ENCODE data around the gene SLC26A6.

SLC26A6 gene

DNA sequence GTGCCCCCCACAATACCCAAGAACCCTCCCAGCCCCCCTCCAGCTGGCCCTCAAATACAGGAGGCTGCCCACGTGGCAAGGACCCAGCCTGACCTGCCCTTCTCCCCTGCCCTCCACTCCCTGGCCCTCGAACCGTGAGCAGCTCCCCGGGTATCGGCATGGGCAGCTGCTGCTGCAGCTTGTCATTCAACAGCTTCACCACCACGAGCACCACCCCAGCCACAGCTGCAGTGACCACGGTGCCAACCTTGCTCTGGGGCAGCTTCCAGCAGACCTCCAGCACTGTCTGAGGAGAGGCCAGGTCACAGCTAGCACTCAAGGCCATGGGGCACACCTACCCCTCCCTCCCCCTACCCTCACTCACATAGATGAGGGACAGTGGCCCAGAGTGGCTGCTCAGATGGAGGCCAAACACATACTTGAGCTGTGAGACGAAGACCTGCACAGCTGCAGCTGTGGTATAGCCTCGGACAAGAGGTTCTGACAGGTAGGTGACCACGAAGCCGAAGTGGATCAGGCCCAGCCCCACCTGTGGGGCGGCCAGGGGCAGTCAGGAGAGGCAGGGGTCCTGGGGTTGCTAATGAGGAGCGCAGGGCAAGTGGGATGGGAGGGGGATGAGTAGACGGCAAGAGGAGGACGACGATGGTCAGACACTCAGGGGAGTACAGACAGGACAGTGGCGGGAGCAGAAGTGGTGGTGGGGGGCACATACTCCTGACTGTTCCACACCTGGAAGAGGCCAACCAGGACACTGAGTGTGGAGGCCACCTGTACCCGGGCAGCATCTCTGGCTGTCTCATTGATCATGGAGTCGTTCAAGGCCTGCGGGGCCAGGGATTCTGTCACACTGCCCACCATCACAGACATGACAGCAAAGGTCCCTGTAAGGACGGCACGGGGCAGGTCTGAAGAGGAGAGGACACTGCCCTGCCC lies 3.5 kb downstream of the SLC26A6 start:
- no peak for DNase-seq (ENCODE audit: low read depth)

DNA sequence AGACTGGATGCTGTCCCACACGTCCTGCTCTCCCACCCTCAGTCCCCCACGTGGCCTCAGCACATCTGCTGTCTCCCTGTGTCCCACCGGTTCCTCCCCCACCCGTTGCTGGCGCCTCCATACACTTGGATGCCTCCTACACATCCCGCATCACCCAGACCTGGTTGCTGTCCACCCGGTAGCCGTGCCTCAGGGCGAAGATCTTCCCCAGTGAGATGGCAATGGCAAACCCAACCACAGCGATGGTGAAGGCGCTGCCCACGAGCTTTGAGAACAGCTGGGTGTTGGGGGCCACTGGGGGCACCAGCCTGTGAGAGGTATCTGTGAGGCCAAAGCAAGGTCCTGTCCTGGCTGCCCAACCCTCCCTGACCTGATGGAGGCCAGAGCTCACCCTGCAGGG lies 4.4 kb downstream of the SLC26A6 start:
- no peak for DNase-seq (ENCODE audit: low read depth)

DNA sequence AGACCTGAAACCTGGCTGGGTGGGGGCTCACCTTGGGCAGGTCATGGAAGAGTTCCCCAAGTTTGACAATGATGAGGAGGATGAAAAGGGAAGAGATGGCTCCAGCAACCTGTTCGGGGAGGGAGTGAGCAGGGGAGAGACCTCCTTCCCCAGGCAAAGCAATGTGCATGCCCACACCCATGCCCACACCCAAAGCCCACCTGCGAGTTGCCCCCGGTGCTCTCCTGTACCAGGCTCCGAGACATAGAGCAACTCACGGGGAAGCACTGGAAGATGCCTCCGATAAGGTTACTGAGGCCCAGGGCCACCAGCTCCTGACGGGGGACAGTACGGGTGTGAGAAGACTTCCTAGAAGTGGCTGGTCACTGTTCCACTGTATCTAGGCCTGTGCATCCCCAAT lies 4.9 kb downstream of the SLC26A6 start:
- DNase-seq (ENCODE audit: low read depth): no peak

DNA sequence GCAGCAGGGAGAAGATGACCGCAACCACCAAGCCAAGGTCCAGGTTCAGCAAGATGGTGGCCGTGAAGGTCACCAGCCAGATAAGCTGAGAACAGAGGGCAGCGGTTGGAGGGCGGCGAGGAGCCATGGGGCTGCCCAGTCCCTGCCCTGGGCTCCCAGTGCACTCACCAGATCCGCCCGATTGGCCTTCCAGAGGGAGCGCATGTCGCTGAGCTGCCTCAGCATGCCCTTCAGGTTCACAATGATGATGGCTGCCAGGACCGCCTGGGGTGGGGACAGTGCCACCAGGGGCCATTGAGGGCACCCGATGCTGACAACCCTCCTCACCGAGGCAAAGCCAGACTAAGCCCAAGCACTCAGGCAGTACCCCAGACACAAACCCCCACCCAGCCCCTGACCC lies 5.4 kb downstream of the SLC26A6 start:
- no peak for DNase-seq (ENCODE audit: low read depth)

DNA sequence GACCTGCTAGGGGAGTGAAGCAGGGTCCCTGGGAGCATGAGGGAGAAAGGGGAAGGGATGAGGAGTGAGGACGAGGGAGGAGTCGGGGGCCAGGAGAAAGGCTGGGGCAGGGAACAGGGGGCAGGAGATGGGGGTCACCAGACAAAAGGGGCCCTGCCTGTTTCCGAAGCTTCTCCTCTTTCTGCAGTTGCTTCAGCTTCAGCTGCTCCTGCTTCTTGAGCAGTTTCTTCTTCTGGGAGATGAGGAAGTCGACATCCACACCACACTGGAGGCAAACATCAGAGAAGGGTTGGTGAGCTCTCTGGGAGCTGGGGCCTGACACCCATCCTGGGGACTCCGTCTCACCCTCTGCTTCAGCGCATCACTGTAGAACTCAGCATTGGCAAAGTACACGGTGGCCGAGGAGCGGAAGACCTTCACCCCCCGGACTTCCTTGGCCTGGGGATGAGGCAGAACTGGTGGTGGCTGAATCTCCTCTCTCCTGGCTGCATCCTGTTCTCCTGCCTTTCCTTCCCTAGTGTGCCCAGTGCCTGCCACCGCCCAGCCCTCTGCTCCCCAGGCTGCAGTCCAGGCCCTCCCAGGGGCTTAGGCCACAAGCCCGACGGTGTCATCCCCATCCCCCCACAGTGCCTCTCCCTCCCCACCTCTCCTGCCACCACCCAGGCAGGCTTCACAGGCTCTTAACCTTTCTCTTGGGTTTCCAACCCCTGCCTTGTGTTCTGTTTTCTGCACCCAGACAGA lies 6.8 kb downstream of the SLC26A6 start:
- DNase-seq (ENCODE audit: low read depth): no peak

DNA sequence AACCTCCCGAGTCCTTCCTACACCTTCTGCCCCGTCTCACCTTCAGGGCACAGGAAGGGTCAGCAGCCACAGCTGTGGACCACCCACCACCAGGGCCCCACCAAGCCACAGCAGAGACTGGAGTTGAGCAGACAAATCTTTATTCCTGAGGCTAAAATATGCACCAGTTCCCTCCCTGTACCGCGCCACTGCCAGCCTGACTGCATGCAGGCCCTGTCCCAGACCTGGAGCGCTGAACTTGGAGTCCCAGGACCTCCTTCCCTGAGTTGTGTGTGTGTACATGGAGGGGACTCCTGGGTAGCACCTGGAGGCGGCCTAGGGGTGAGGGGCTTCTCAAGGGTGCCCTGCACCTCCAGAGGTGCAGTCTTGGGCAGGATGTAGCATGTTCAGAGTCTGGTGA lies 9.7 kb downstream of the SLC26A6 start:
- DNase-seq (ENCODE audit: low read depth): no peak

DNA sequence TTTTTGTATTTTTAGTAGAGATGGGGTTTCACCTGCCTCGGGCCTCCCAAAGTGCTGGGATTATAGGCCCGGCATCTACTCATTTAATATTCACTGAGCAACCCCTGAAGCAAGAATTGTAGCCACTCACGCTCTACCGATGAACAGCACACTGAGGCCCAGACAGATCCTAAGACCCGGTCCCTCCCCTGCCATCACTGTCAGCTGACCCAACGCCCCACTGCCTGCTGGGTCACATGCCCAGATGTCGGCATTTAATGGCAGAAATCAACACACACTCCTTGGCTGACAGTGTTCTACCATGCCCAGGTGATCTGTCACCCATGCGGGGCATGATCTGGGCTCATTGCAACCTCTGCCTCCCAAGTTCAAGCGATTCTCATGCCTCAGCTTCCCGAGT lies 10.5 kb downstream of the SLC26A6 start:
- DNase-seq (ENCODE audit: low read depth): no peak

DNA sequence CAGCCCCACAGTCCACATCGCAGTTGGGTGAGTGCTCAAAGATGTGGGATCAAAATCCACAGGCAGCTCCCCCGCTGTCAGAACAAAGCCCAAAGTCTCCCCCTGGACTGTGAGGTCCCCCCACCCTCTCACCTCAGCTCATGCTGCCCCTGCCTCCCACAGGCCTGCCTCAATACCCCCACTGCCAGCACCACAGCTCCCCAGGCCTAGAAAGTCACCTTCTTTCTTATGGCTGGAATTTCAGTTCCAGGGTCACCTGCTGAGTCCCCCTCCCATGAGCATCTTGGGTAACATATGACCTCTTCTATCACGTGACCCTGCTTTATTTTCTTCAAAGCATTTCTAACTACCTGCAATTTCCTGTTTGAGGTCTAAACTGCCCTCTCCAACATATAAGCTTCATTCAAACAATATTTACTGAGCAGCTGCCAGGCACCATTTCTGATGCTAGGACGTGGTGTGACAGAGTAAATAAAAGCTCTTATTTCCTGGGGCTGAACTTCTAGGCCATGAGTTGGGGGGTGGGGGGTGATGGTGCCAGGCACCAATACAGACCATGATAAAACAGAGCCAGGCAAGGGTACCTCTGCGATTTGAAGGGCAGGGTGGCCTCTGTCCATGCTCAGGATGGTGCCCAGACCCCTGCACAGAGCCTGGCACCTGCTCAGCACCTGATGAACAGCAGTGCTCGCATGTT lies 11.3 kb downstream of the SLC26A6 start:
- DNase-seq (ENCODE audit: low read depth): no peak

DNA sequence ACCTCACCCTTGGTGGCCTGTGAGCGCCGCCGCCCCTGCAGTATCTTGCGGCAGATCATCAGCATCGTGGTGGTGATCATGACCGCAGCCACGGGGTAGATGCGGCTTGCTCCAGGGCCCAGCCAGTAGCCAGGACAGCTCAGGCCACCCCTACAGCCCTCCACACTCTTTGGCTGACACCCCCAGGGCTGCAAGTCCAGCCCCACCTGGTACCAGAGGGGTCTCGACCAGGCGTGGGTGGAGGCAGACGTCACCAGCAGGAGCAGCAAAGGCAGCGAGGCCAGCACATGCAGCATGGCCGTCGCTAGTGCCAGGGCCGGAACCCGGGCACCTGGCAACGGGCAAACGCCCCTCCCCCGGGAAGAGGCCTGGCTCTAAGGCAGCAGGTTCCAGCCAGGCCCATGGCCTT lies 13.8 kb downstream of the SLC26A6 start, which contains the start of gene TMEM89:
Gene TMEM89, minus strand, starts transcription at position 309 of the 409 bp plus-strand sequence. Its CDS starts 13 bp downstream, at position 296.
- no peak for DNase-seq (ENCODE audit: low read depth)

DNA sequence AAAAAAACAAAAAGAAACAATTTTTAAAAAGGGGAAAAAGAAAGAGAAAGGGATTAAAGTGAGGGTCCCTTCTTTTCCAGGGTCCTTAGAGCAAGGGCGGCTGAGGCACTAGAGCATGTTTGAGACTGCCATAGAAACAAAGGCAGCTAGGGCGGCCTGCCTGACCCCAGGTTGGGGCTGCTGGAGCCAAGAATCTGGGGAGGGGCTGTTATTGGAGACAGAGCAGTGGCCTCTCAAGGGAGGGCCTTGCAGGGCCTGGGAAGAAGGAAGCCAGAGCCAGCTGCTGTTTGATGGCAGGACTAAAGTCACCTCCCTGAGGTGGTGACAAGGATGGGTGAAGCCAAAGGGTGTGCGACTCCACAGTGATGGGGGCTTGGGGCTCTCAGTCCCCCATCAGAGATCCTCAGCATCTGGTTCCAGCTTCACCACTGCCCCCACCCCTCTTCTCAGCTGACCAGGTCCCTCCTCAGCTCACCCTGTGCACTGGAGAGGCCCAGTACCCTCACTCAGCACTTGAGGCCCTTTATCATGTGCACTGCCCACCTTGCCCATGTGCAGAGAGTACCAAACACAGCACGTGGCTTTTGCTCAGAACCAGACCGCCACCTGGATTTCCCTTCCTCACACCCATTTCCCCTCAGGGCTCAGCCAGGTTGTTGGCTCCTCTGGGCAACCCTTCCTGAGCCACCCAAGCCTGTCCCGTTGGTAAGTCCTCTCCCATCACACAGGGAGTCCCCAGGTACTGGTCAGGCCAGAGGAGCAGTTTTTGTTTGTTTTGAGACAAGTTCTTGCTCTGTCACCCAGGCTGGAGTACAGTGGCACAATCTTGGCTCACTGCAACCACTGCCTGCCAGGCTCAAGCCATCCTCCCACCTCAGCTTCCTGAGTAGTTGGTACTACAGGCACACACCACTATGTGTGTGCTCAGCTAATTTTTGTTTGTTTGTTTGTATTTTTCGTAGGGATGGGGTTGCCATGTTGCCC lies 15.4 kb downstream of the SLC26A6 start:
- DNase-seq (ENCODE audit: low read depth): no peak

DNA sequence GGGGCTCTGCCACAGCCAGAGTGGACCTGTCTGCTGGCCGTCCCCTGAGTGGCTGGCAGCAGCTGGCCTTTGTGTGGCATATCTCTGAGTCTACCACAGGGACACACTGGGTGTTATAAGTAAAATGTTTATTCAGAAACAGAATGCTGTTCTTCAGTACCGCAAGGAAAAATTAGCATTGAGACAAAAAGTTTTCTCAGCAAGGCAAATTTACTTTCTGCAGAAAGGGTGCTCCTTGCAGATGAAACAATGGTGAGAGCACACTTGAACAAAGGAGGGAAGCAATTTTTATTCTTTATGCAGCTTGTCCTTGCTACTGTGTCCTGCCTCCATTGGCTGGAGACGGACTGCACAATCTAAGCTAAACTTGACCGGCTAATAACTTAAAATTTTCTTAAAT lies 17.7 kb downstream of the SLC26A6 start:
- DNase-seq (ENCODE audit: low read depth): no peak

DNA sequence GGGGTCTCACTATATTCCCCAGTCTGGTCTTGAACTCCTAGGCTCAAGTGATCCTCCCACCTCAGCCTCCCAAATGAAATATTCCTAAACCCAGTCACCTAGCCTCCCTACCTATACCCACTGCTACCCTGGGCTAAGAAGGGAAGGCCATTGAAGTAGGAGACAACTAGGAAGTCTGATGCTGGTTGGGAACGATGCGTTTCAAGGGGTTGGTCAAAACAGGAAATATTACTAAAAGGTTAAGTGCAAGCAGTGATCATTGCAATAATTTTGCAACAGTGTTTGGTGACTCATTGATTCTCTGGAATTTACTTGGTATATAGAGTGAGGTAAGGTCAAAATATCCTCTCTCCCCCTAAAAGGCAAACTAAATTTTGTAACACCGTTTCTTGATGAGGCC lies 21.2 kb downstream of the SLC26A6 start:
- no peak for DNase-seq (ENCODE audit: low read depth)

DNA sequence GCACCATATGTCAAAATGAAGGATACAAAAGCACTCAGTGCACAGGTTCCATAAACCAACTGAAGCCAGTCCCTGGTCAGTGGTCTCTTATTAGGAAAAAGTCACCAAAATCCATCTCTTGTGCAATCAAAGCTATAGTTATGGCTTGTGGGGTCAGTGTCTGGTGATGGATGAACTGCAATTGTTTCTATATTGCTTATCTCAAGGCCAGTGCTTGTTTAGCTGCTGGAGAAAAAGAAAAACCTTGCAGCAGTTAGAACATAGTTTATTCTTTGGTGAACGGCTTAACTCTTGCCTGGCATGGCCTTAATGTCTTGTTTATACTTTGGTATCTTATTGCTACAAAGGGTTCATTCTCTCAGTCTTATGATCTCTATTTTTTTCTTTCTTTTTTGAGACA lies 23.0 kb downstream of the SLC26A6 start:
- DNase-seq (ENCODE audit: low read depth): no peak

DNA sequence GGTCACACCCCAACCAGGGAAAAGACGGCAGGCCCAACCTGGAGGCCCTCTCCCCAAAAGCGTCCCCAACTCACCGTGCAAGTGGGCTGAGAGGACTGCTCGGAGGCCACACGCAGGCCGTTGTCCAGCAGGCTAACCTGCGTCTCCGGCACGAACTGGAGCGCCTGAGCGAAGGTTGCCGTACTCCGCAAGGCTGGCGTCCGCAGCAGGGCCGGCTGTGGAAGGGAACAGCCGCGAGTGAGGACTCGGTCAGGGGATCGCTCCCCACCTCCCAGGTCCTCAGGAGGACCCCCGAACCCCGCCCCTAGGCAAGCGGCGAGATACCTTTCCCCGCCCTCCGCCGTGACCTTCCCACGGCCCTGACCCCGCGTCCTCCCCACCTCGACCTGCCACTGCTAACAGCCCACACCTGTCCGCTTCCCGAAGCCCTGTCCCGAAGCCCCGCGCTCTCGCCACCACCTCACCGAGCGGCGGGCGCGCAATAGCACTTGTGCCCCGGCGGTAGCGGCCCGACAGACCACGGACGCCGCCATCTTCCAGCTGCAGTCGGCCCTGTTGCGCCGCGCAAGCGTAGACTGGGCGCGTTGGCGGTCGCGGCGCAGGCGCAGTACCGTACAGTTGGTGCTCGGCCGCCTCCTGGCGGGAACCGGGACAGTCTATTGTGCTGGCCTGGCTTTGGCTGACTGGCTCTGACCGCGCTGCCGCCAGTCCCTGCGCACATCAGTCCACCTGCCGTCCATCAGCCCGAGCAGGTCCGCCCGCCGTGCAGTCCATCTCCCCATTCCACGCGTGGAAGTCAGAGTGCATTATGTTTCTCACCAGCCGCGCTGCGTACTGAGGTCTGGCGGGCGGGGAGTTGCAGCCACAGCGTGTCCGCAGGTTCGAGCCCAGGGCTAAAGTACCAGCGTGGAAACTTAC lies 25.9 kb downstream of the SLC26A6 start, which contains the start of gene UQCRC1:
Gene UQCRC1, minus strand, starts transcription at position 559 of the 918 bp plus-strand sequence. Its CDS starts 26 bp downstream, at position 533.
- DNase-seq (ENCODE audit: low read depth): peak; percentile 87

DNA sequence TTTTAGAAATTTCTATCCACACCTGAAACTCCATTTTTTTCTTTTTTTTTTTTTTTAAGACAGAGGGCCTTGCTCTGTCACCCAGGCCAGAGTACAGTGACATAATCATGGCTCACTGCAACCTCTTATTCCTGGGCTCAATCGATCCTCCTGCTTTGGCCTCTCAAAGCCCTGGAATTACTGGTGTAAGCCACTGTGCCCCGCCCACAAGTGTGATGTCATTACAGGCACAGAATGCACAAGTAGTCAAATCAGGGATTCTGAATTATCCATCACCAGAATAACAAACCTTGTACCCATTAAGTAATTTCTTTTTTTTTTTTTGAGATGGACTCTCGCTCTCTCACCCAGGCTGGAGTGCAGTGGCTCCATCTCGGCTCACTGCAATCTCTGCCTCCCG lies 27.7 kb downstream of the SLC26A6 start:
- DNase-seq (ENCODE audit: low read depth): no peak

DNA sequence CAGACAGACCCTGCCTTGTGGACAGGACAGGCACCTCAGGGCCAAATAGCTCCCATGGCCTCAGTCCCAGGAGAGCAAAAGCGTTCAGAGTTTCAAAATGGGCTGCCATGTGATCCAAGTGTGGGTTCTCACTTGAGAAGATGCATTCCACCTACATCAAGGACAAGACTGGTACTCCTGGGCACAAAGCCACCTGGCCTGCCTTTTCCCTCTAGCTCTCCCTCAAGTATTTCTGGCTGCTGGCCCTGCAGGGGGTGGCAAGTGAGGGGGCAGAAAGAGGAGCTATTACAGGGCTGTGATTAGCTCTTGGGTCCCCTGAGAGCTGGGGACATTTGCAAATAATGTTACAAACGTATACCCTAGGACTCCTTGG lies 33.7 kb downstream of the SLC26A6 start:
- DNase-seq (ENCODE audit: low read depth): no peak

DNA sequence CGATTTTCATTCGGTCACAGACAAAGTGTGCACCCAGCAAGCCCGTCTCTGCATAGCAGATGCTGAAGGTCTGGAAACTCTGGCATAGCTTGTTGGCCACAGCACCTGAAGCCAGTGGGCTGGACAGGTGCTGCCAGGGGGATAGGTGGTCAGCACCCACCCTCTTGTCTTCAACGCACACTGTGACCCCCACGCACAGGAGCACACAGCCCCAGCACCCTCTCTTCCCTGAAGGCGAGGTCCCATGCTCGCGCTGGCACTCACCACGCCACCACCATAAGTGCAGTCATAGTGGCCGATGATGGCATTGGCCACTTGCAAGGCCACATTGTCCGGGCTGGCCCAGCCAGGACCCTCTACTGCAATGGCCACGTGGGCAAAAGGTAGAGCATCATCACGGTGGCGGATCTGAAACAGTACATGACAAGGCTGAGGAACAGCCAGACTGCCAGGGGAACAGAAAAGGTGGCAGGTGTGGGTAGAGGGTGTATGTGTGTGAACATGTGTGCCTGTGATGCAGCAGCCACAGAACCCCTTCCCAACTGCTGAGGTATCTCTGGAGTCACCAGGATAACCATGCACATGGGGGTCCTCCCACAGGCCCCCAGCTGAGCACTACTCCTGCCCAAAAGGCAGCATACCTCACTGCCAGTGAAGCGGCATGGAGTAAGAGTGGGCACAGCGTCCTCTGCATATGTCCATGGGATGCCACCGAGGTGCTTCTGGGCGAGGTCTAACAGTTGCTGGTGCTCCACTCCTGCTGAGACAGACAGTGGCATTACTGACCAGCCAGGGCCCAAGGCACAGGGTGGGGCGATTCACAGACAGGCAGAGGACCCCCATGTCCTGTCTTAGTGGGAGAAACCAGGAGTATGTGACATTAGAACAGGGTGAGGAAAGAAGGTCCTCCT lies 34.3 kb downstream of the SLC26A6 start:
- DNase-seq (ENCODE audit: low read depth): no peak

DNA sequence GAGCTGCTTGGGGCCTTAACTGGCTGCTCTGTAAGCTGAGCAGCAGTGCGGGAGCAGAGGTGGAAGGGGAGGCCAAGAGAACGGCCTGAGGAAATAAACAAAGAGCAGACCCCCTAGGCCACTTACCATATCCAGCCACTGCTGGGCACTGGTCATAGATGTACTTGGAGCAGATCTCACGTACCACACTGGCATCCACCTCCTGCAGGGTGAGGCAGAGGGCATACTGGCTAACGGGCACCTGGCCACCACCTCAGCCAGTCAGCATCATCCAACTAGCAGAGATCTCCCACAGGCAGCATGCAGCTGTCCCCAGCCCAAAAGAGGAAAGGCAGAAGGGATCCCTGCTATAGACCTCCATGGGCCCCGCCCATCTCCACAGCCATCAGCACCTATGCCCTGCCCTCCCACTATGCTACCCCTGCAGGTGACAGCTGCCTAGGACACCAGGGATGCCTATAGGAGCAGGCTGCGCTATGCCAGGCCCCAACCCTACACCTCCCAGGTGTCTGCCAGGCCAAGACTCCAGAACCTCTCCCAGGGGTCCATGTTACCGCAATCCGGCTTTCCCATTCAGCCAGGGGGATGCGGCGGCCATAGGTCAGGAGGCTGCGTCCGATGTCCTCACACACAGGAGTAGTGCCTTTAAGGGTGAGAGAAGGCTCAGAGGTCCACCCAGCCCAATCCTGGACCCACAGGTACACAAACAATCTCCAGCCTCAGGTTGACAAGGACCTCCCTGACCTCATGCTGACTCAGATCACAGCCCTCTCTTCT lies 35.6 kb downstream of the SLC26A6 start:
- no peak for DNase-seq (ENCODE audit: low read depth)
